Measurements from ENCODE around the gene CCDC174.

Gene CCDC174

GRCh38 chr3:14701676-14702075 lies 50.1 kb downstream of the CCDC174 start:
- DNase-seq (ENCODE audit: low read depth in 2 of 2) = no peak

- DNase-seq (ENCODE audit: low read depth in 2 of 2) = no peak
Measured at GRCh38 chr3:14703128-14703750, 51.7 kb downstream of the CCDC174 start.

- DNase-seq (ENCODE audit: low read depth in 2 of 2) = no peak
Measured at GRCh38 chr3:14703791-14704190, 52.2 kb downstream of the CCDC174 start.

GRCh38 chr3:14706096-14706495 lies 54.5 kb downstream of the CCDC174 start:
- no peak for DNase-seq (ENCODE audit: low read depth in 2 of 2)

GRCh38 chr3:14716591-14716990 lies 65.0 kb downstream of the CCDC174 start:
- peak; percentile 3 to 4 for DNase-seq (ENCODE audit: low read depth in 2 of 2)

- no peak for DNase-seq (ENCODE audit: low read depth in 2 of 2)
Measured at GRCh38 chr3:14717307-14717706, 65.7 kb downstream of the CCDC174 start.

GRCh38 chr3:14718539-14718938 lies 67.0 kb downstream of the CCDC174 start:
- DNase-seq (ENCODE audit: low read depth in 2 of 2) = no peak

- no peak for DNase-seq (ENCODE audit: low read depth in 2 of 2)
Measured at GRCh38 chr3:14719006-14719405, 67.4 kb downstream of the CCDC174 start.

- DNase-seq (ENCODE audit: low read depth in 2 of 2) = no peak
Measured at GRCh38 chr3:14721126-14721864, 69.7 kb downstream of the CCDC174 start.

Measured in fibroblast of skin of left quadriceps (primary cell).